K562 (cell line): ENCODE data around the gene SATB2. TPM values are rescaled to one million over a fixed set of nuclear protein-coding genes. Genes with fewer than 3 reads are reported as not detected.

ENCODE experiments used
- ATAC-seq: fragments of 200-7000 bp; cut with Tn5 transposase; 3 replicates; pipeline ENCODE4 v1.9.1; 2020; ENCODE audit warnings: moderate library complexity
- BruUV-seq: library from RNA; stranded (reverse); fragments of 400-500 nt; replicated peaks from 2 replicates; lab custom pipeline; 2021; lab: Mats Ljungman, UMichigan
- CTCF ChIA-PET: fragments of 300-600 bp; formaldehyde crosslinking; extraction: SDS; loops from one replicate; lab custom pipeline; 2021; ENCODE audit warnings: low intra/inter-chr PET ratio; lab: Yijun Ruan, JAX
- POLR2A ChIA-PET: fragments of 300-600, 350-650 bp; sonication (Branson Sonifier 250); formaldehyde crosslinking; extraction: SDS; loops from one replicate; lab custom pipeline; 2021; ENCODE audit warnings: antibody characterized with exemption, inconsistent platforms; lab: Yijun Ruan, JAX
- DNase-seq, 4 experiments: peaks; one replicate each; pipeline versions ENCODE4 v3.0.0 to v3.0.0-alpha.2; 2011 to 2018; ENCODE audit warnings: low spot score in 3 of 4, mixed read lengths in 3 of 4; ENCODE audit errors: extremely low read depth in 1 of 4
- FAIRE-seq: peaks from 2 replicates; lab custom pipeline; 2011; peaks lifted over from hg19 to GRCh38; lab: Jason Lieb, UNC
- H2AFZ ChIP-seq: 2 replicates; pipeline ENCODE4 v1.6.0; 2011; ENCODE audit warnings: low read depth, low read length, control low read depth, inconsistent platforms
- H3K27ac ChIP-seq: fragments of 200-600 bp; 3 replicates; pipeline ENCODE4 v1.8.0; 2011; ENCODE audit warnings: low read depth, mild to moderate bottlenecking, control low read depth, inconsistent platforms, low read length, moderate library complexity, mixed read lengths; ENCODE audit errors: extremely low read depth
- H3K27me3 ChIP-seq, 2 experiments: fragments of 300-600 bp in 1 of 2; 2 replicates in 1 of 2; 3 replicates in 1 of 2; pipeline versions ENCODE4 v1.6.0 to v1.8.0; 2011; ENCODE audit warnings: inconsistent platforms in 2 of 2, low read length in 2 of 2, mild to moderate bottlenecking in 1 of 2, mixed read lengths in 1 of 2, moderate library complexity in 1 of 2; ENCODE audit not compliant: control insufficient read depth in 2 of 2, insufficient read depth in 2 of 2
- H3K36me3 ChIP-seq: fragments of 300-600 bp; 3 replicates; pipeline ENCODE4 v1.8.0; 2011; ENCODE audit warnings: mild to moderate bottlenecking, low read length, inconsistent platforms; ENCODE audit not compliant: control insufficient read depth, insufficient read depth
- H3K4me1 ChIP-seq, 2 experiments: fragments of 200-600 bp in 1 of 2; replicated peaks in 1 of 2; 2 replicates in 1 of 2; 3 replicates in 1 of 2; pipeline versions ENCODE4 v1.5.1 to v1.8.0; 2011; ENCODE audit warnings: inconsistent platforms in 2 of 2, low read length in 2 of 2, mild to moderate bottlenecking in 1 of 2, mixed read lengths in 1 of 2, moderate library complexity in 1 of 2; ENCODE audit not compliant: control insufficient read depth in 2 of 2, insufficient read depth in 2 of 2
- H3K4me2 ChIP-seq: 2 replicates; pipeline ENCODE4 v1.6.1; 2011; ENCODE audit warnings: low read length, control low read depth, inconsistent platforms, mixed read lengths; ENCODE audit not compliant: insufficient read depth
- H3K4me3 ChIP-seq: fragments of 200-600 bp; sonication (generic), shearing (Covaris generic); 2 replicates; pipeline ENCODE4 v1.5.1; 2016; ENCODE audit warnings: control low read depth, inconsistent platforms
- H3K79me2 ChIP-seq: fragments of 200-600 bp; 3 replicates; pipeline ENCODE4 v1.8.0; 2011; ENCODE audit warnings: low read length, inconsistent platforms; ENCODE audit not compliant: control insufficient read depth, insufficient read depth
- H3K9ac ChIP-seq, 2 experiments: 2 replicates each; pipeline versions ENCODE4 v1.6.0 to v1.6.1; 2011; ENCODE audit warnings: low read depth in 2 of 2, low read length in 2 of 2, control low read depth in 1 of 2, inconsistent platforms in 1 of 2, mild to moderate bottlenecking in 1 of 2, mixed read lengths in 1 of 2; ENCODE audit not compliant: insufficient read depth in 1 of 2
- H3K9me1 ChIP-seq: one replicate; pipeline ENCODE4 v1.6.0; 2011; ENCODE audit warnings: inconsistent platforms, mild to moderate bottlenecking, low read length, moderate library complexity; ENCODE audit not compliant: control insufficient read depth, insufficient read depth
- H3K9me3 ChIP-seq: replicated peaks from 2 replicates; pipeline ENCODE4 v1.5.1; 2011; ENCODE audit warnings: low read depth, low read length, inconsistent platforms; ENCODE audit not compliant: control insufficient read depth, insufficient read depth
- H4K20me1 ChIP-seq: replicated peaks from 2 replicates; pipeline ENCODE4 v1.6.1; 2011; ENCODE audit warnings: low read length, inconsistent platforms, mixed read lengths; ENCODE audit not compliant: control insufficient read depth, insufficient read depth
- ARID2 ChIP-seq: fragments of 450-650 bp; IDR thresholded peaks from 2 replicates; pipeline ENCODE4 v1.6.1; 2017; ENCODE audit warnings: antibody characterized with exemption, mild to moderate bottlenecking
- DACH1 ChIP-seq: fragments of 450-650 bp; IDR thresholded peaks from 2 replicates; pipeline ENCODE4 v1.6.1; 2018; ENCODE audit not compliant: partially characterized antibody
- DIDO1 ChIP-seq: fragments of 450-650 bp; IDR thresholded peaks from 2 replicates; pipeline ENCODE4 v1.6.1; 2016; ENCODE audit warnings: low read depth, missing biosample characterization, missing genetic modification characterization
- E2F1 ChIP-seq: sonication (generic); formaldehyde crosslinking; IDR thresholded peaks from 2 replicates; pipeline ENCODE4 v1.8.1; 2023; ENCODE audit warnings: mild to moderate bottlenecking, missing genetic modification reagents, moderate library complexity
- JUND ChIP-seq, 2 experiments: IDR thresholded peaks; 2 replicates in 1 of 2; 3 replicates in 1 of 2; pipeline ENCODE4 v1.6.1; 2011; ENCODE audit warnings: borderline replicate concordance in 2 of 2, low read depth in 2 of 2, low read length in 2 of 2, improper control_type of control experiment in 1 of 2, missing biosample characterization in 1 of 2, missing genetic modification characterization in 1 of 2, missing genetic modification reagents in 1 of 2
- KLF1 ChIP-seq: fragments of 450-650 bp; IDR thresholded peaks from 2 replicates; pipeline ENCODE4 v1.6.1; 2016; ENCODE audit warnings: missing genetic modification characterization, missing compliant biosample characterization
- MCM5 ChIP-seq: fragments of 450-650 bp; IDR thresholded peaks from 2 replicates; pipeline ENCODE4 v1.6.1; 2016; ENCODE audit warnings: low read depth
- MEIS2 ChIP-seq: fragments of 450-650 bp; IDR thresholded peaks from 2 replicates; pipeline ENCODE4 v1.6.1; 2014; ENCODE audit warnings: mild to moderate bottlenecking; ENCODE audit not compliant: partially characterized antibody
- NCOA6 ChIP-seq: fragments of 450-650 bp; IDR thresholded peaks from 2 replicates; pipeline ENCODE4 v1.6.1; 2017; ENCODE audit warnings: mild to moderate bottlenecking
- ZFX ChIP-seq: sonication (generic); formaldehyde crosslinking; IDR thresholded peaks from 2 replicates; pipeline ENCODE4 v1.8.0; 2022; ENCODE audit warnings: mild to moderate bottlenecking, missing genetic modification reagents, moderate library complexity
- ZNF583 ChIP-seq: fragments of 250-450 bp; sonication (Bioruptor Pico); IDR thresholded peaks from 2 replicates; pipeline ENCODE4 v1.4.0; 2020
- ZNF76 ChIP-seq: fragments of 250-450 bp; sonication (Bioruptor Pico); IDR thresholded peaks from 2 replicates; pipeline ENCODE4 v1.4.0; 2020; ENCODE audit warnings: mild to moderate bottlenecking, moderate library complexity, borderline replicate concordance
- WGBS: fragments of 100-300 bp; shearing (Covaris generic); methylation state at CpG from one replicate; pipeline ENCODE4 v1.1.6; 2016; ENCODE audit warnings: low coverage, mixed read lengths; ENCODE audit not compliant: insufficient coverage; ENCODE audit errors: missing lambda C conversion rate; 5-methylcytosine and 5-hydroxymethylcytosine counted together
- in situ Hi-C: fragments of 300-500 bp; cut with MboI; formaldehyde crosslinking; loops from 4 replicates; pipeline ENCODE4 v1.15.0; 2018; ENCODE audit warnings: inconsistent platforms, mixed read lengths
- intact Hi-C: fragments of 100-400 bp; cut with micrococcal nuclease; formaldehyde crosslinking; loops from 2 replicates; pipeline ENCODE4 v1.14.2; 2022
- polyA plus RNA-seq, 8 experiments: library from polyadenylated mRNA; depleted of rRNA in 4 of 8; stranded (reverse) in 5 of 8; unstranded in 3 of 8; fragments of >200 nt; fragmentation: Nextera tagmentation in 2 of 8; fragmentation: Illumina TruSeq in 1 of 8; extraction: Ambion mirVana in 2 of 8; extraction: Trizol in 1 of 8; gene quantifications; 2 replicates each; pipeline versions ENCODE4 v1.2.1 to v1.2.3, GENCODE V29; 2011 to 2014; ENCODE audit warnings: inconsistent platforms in 1 of 8, missing spikeins in 1 of 8
- total RNA-seq, 7 experiments: library from RNA; depleted of rRNA in 6 of 7; stranded (reverse); fragments of >200 nt in 6 of 7; fragmentation: Illumina TruSeq in 2 of 7; extraction: Trizol in 2 of 7; gene quantifications; 2 replicates each; pipeline versions ENCODE4 v1.2.1 to v1.2.3, GENCODE V29; 2011 to 2021; ENCODE audit warnings: low replicate concordance in 1 of 7
- TF ChIP-seq, protein P1 (sequence below): sonication (generic); formaldehyde crosslinking; IDR thresholded peaks from 2 replicates; pipeline ENCODE4 v1.5.0; 2020; ENCODE audit warnings: missing genetic modification reagents
- TF ChIP-seq, protein P2 (sequence below): fragments of 450-650 bp; IDR thresholded peaks from 2 replicates; pipeline ENCODE4 v1.7.0; 2016; ENCODE audit warnings: borderline replicate concordance
- TF ChIP-seq, protein P3 (sequence below): sonication (generic); formaldehyde crosslinking; IDR thresholded peaks from 2 replicates; pipeline ENCODE4 v1.4.0; 2020; ENCODE audit warnings: mild to moderate bottlenecking, missing genetic modification reagents

SATB2 gene
- total and polyA plus RNA-seq, 9 of the 15 experiments (the other 6 are each of a cell fraction or from before 2014, with no cell fraction given) = 4.5 to 34.0 (median 15.1) TPM

GRCh38 chr2:199443589-199444130, 14.1 kb downstream of the SATB2 start (continued):
- TF ChIP-seq, protein P1, sequence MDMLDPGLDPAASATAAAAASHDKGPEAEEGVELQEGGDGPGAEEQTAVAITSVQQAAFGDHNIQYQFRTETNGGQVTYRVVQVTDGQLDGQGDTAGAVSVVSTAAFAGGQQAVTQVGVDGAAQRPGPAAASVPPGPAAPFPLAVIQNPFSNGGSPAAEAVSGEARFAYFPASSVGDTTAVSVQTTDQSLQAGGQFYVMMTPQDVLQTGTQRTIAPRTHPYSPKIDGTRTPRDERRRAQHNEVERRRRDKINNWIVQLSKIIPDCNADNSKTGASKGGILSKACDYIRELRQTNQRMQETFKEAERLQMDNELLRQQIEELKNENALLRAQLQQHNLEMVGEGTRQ (CRISPR knock-in tag) = no peak
- no peak for TF ChIP-seq ZFX (CRISPR knock-in tag)

DNA sequence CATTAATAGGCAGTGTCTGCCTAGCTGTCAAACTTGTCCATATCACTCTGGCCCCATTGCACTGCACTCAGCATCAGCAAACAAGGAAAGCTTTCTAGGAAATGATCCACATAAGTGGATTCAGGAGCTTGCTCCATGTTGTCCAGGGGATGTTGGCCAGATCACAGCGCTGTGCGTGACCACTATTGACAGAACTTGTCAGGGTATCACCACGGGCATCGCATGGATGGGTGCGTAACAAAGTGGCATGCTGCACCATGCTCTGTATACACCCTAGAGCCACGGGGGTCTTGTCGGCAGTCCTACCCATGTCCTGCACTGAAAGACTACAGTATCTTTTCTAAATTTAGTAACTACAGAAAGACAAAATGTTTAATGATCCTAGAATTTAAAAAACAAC, 15.6 kb downstream of the SATB2 start:
- intact Hi-C loops = no loop called here
- ChIA-PET POLR2A (no interaction called here), CTCF (no interaction called here)
- H3K36me3 ChIP-seq = peaks cover 58% of the 10 kb centered on the region
- in situ Hi-C loops = no loop called here
- no peak overlapping the region for H3K9ac ChIP-seq
- H3K4me1 ChIP-seq = peaks cover 0 to 6% of the 10 kb centered on the region in 2 experiments; a peak in 2 of 5 replicates
- no peak overlapping the region for H2AFZ ChIP-seq
- no peak overlapping the region for H3K4me3 ChIP-seq
- H3K9me3 ChIP-seq = no peaks in the 10 kb centered on the region
- H3K79me2 ChIP-seq = peaks cover 95% of the 10 kb centered on the region
- ATAC-seq = no peak
- H3K27me3 ChIP-seq = no peaks in the 10 kb centered on the region
- peaks cover 13% of the 10 kb centered on the region; the same call in 1 of the 2 replicates for H4K20me1 ChIP-seq
- 98% methylated on average over 7 of the region's 7 CpGs for WGBS
- no TSS peak for BruUV-seq
- no peak overlapping the region for H3K4me2 ChIP-seq
- FAIRE-seq = no peak
- no peaks in the 10 kb centered on the region for H3K9me1 ChIP-seq
- DNase-seq = no peak
- TF ChIP-seq MEIS2 (no peak), ARID2 (no peak), JUND (IDR thresholded peaks at IDR 0.05; ENCODE audit: borderline replicate concordance, low read depth, low read length) (no peak), JUND (tag; IDR thresholded peaks at IDR 0.05; ENCODE audit: borderline replicate concordance, low read depth, low read length) (no peak), DIDO1 (no peak), NCOA6 (no peak), DACH1 (no peak), ZNF76 (no peak), MCM5 (no peak), KLF1 (tag) (no peak), E2F1 (CRISPR knock-in tag) (no peak), ZNF583 (CRISPR knock-in tag) (no peak)
- TF ChIP-seq, protein P2, sequence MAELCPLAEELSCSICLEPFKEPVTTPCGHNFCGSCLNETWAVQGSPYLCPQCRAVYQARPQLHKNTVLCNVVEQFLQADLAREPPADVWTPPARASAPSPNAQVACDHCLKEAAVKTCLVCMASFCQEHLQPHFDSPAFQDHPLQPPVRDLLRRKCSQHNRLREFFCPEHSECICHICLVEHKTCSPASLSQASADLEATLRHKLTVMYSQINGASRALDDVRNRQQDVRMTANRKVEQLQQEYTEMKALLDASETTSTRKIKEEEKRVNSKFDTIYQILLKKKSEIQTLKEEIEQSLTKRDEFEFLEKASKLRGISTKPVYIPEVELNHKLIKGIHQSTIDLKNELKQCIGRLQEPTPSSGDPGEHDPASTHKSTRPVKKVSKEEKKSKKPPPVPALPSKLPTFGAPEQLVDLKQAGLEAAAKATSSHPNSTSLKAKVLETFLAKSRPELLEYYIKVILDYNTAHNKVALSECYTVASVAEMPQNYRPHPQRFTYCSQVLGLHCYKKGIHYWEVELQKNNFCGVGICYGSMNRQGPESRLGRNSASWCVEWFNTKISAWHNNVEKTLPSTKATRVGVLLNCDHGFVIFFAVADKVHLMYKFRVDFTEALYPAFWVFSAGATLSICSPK = no peak
- TF ChIP-seq, protein P3, sequence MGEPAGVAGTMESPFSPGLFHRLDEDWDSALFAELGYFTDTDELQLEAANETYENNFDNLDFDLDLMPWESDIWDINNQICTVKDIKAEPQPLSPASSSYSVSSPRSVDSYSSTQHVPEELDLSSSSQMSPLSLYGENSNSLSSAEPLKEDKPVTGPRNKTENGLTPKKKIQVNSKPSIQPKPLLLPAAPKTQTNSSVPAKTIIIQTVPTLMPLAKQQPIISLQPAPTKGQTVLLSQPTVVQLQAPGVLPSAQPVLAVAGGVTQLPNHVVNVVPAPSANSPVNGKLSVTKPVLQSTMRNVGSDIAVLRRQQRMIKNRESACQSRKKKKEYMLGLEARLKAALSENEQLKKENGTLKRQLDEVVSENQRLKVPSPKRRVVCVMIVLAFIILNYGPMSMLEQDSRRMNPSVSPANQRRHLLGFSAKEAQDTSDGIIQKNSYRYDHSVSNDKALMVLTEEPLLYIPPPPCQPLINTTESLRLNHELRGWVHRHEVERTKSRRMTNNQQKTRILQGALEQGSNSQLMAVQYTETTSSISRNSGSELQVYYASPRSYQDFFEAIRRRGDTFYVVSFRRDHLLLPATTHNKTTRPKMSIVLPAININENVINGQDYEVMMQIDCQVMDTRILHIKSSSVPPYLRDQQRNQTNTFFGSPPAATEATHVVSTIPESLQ (CRISPR knock-in tag) = no peak
- H3K27ac ChIP-seq = no peak overlapping the region
